Peyer's patch (tissue), 4 donors: ENCODE measurements around the gene ANKIB1. TPM values are rescaled to one million over a fixed set of nuclear protein-coding genes. Genes with fewer than 3 reads are reported as not detected.

Source experiments
- DNase-seq, 3 donors: peaks; one replicate each; pipeline ENCODE4 v3.0.0-alpha.2; 2017 to 2019
- H3K27ac ChIP-seq, 4 donors: fragments of 200-600 bp; sonication (generic); one replicate each; pipeline ENCODE4 v1.5.1; 2016 to 2019
- H3K27me3 ChIP-seq, 2 donors: fragments of 200-600 bp; sonication (generic); one replicate each; pipeline ENCODE4 v1.5.1; 2019
- H3K36me3 ChIP-seq, 3 donors: fragments of 200-600 bp; sonication (generic); one replicate each; pipeline ENCODE4 v1.5.1; 2016 to 2019
- H3K4me1 ChIP-seq, 4 donors: fragments of 200-600 bp; sonication (generic); one replicate each; pipeline ENCODE4 v1.5.1; 2016 to 2019
- H3K4me3 ChIP-seq, 4 donors: fragments of 200-600 bp; sonication (generic); 1 replicate in 3 of 4; 2 replicates in 1 of 4; pipeline ENCODE4 v1.5.1; 2016 to 2019; ENCODE audit warnings: mild to moderate bottlenecking in 1 of 4
- H3K9me3 ChIP-seq, 4 donors: fragments of 200-600 bp; sonication (generic); one replicate each; pipeline ENCODE4 v1.5.1; 2016 to 2019; ENCODE audit warnings: mild to moderate bottlenecking in 1 of 4
- POLR2A ChIP-seq, 2 donors: fragments of 450-650 bp; IDR thresholded peaks; one replicate each; pipeline ENCODE4 v1.5.1; 2017; ENCODE audit warnings: antibody characterized with exemption in 2 of 2, mild to moderate bottlenecking in 2 of 2, moderate library complexity in 2 of 2
- total RNA-seq, 4 donors: library from RNA; depleted of rRNA; stranded (reverse); fragments of >200 nt; gene quantifications; one replicate each; pipeline ENCODE4 v1.1.0, GENCODE V29; 2016
- TF ChIP-seq, protein P1 (sequence below), 6 experiments: fragments of 450-650 bp in 4 of 6; fragments of 200-600 bp in 2 of 6; sonication (generic) in 1 of 6; IDR thresholded peaks; one replicate each; pipeline ENCODE4 v1.5.1; 2017 to 2019; ENCODE audit warnings: antibody characterized with exemption in 6 of 6, mild to moderate bottlenecking in 3 of 6, moderate library complexity in 1 of 6

Gene ANKIB1
- total RNA-seq, 4 donors from 2014 or later = 37.8 to 82.5 (median 47.1) TPM

DNA sequence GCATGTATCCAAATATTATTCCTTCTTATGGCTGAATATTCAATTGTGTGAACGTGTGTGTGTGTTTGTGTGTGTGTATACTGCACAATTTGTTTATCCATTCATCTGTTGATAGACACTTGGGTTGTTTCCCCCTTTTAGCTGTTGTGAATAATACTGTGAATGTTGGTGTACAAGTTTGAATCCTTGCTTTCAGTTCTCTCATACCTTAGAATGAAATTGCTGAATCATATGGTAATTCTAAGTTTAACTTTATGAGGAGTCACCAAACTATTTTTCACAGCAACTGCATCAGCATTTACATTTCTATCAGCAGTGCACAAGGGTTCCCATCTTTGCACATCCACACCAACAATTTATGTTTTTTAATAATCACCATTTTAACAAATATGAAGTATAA is 114.6 kb downstream of the ANKIB1 start:
- H3K9me3 ChIP-seq = no peaks in the 10 kb centered on the region
- TF ChIP-seq, protein P1, sequence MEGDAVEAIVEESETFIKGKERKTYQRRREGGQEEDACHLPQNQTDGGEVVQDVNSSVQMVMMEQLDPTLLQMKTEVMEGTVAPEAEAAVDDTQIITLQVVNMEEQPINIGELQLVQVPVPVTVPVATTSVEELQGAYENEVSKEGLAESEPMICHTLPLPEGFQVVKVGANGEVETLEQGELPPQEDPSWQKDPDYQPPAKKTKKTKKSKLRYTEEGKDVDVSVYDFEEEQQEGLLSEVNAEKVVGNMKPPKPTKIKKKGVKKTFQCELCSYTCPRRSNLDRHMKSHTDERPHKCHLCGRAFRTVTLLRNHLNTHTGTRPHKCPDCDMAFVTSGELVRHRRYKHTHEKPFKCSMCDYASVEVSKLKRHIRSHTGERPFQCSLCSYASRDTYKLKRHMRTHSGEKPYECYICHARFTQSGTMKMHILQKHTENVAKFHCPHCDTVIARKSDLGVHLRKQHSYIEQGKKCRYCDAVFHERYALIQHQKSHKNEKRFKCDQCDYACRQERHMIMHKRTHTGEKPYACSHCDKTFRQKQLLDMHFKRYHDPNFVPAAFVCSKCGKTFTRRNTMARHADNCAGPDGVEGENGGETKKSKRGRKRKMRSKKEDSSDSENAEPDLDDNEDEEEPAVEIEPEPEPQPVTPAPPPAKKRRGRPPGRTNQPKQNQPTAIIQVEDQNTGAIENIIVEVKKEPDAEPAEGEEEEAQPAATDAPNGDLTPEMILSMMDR (IDR thresholded peaks at IDR 0.05) = no peak
- TF ChIP-seq POLR2A (IDR thresholded peaks at IDR 0.05) = no peak
- no peak overlapping the region for H3K4me3 ChIP-seq
- H3K36me3 ChIP-seq = peaks cover 0 to 18% (median 0%) of the 10 kb centered on the region in 3 donors
- no peak overlapping the region for H3K27ac ChIP-seq
- H3K4me1 ChIP-seq = no peaks in the 10 kb centered on the region
- DNase-seq = no peak
- no peaks in the 10 kb centered on the region for H3K27me3 ChIP-seq

DNA sequence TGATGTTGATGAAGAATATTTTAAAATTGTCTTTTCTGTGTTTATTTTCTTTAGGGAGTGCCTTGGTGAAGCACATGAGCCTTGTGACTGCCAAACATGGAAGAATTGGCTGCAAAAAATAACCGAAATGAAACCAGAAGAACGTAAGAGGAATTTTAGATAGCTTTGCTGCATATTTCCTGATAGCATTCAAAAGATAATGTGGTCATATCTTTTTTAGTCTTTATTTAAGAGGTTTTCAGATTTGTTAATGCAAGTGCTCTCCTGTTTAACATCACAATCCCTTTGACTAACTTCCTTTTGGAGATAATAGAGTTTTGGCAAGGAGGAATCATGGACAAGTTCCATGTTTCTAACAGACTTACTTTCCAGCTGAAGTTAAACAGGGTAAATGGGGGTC is 116.4 kb downstream of the ANKIB1 start:
- TF ChIP-seq, protein P1 (IDR thresholded peaks at IDR 0.05) = no peak
- TF ChIP-seq POLR2A (IDR thresholded peaks at IDR 0.05) = no peak
- DNase-seq = no peak
- Histone ChIP-seq H3K27me3 (no peaks in the 10 kb centered on the region), H3K4me1 (no peaks in the 10 kb centered on the region), H3K27ac (no peak overlapping the region), H3K9me3 (no peaks in the 10 kb centered on the region), H3K36me3 (peaks cover 0 to 18% (median 0%) of the 10 kb centered on the region in 3 donors), H3K4me3 (no peak overlapping the region)

DNA sequence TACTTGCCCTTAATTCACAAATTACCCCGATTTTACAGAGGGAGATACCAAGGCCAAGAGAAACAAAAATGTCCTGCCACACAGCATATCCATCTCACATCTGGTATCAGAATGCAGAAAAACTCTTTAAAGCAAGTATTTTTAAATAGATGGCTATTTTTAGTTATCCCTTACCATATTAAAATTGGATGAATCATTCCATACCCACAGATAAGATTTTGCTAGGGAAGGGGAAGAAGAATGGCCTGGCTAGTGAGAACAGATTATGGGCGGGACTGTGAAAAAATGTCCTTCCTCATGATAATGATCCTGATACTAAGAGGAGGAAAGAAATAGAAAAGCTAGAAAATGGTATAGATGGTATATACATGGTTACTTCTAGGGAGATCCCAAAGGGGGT is 121.0 kb downstream of the ANKIB1 start:
- H3K36me3 ChIP-seq = peaks cover 0 to 23% (median 0%) of the 10 kb centered on the region in 3 donors
- no peak for TF ChIP-seq POLR2A (IDR thresholded peaks at IDR 0.05)
- TF ChIP-seq, protein P1 (IDR thresholded peaks at IDR 0.05) = no peak
- DNase-seq = no peak
- no peak overlapping the region for H3K27ac ChIP-seq
- H3K9me3 ChIP-seq = no peaks in the 10 kb centered on the region
- H3K4me3 ChIP-seq = no peak overlapping the region
- no peaks in the 10 kb centered on the region for H3K4me1 ChIP-seq
- no peaks in the 10 kb centered on the region for H3K27me3 ChIP-seq

DNA sequence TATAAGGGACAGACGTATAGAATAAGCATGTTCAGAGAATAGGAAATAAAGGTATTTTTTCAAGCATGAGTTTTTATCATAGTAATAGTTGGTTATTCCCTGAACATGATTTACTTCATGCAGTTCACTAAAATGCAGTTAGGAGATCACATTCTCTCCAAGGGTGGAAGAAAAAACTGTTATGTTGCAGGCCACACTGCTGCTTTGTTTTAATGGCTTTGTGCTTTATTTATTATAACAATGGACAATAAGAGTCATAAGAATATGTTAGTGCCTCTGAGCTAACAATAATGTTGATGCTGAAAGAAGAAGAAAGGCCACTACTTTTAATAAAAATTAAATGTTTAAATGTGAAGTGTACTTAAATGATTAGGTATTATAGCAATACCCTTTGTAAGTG is 123.0 kb downstream of the ANKIB1 start:
- no peak overlapping the region for H3K4me3 ChIP-seq
- no peaks in the 10 kb centered on the region for H3K4me1 ChIP-seq
- H3K36me3 ChIP-seq = peaks cover 0 to 7% (median 0%) of the 10 kb centered on the region in 3 donors
- no peak for DNase-seq
- H3K27ac ChIP-seq = no peak overlapping the region
- H3K27me3 ChIP-seq = no peaks in the 10 kb centered on the region
- TF ChIP-seq, protein P1 (IDR thresholded peaks at IDR 0.05) = no peak
- TF ChIP-seq POLR2A (IDR thresholded peaks at IDR 0.05) = no peak
- H3K9me3 ChIP-seq = no peaks in the 10 kb centered on the region

DNA sequence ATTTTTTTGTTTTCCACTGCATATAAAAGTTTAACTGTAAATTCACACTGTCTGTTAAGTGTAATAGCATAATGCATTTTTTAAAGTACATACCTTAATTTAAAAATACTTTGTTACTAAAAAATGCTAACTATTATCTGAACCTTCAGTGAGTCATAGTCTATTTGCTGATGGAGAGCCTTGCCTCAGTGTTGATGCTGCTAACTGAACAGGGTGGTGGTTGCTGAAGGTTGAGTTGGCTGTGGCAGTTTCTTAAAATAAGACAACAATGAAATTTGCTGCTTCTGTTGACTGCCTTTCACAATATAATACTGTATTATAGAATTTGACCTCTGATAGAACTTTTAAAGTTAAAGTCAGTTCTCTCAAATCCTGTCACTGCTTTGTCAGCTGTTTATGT is 129.2 kb downstream of the ANKIB1 start:
- TF ChIP-seq, protein P1 (IDR thresholded peaks at IDR 0.05) = no peak
- no peak for TF ChIP-seq POLR2A (IDR thresholded peaks at IDR 0.05)
- H3K27me3 ChIP-seq = no peaks in the 10 kb centered on the region
- DNase-seq = no peak
- no peak overlapping the region for H3K27ac ChIP-seq
- H3K9me3 ChIP-seq = no peaks in the 10 kb centered on the region
- no peaks in the 10 kb centered on the region for H3K4me1 ChIP-seq
- H3K36me3 ChIP-seq = peaks cover 0 to 14% (median 0%) of the 10 kb centered on the region in 3 donors
- H3K4me3 ChIP-seq = no peak overlapping the region

DNA sequence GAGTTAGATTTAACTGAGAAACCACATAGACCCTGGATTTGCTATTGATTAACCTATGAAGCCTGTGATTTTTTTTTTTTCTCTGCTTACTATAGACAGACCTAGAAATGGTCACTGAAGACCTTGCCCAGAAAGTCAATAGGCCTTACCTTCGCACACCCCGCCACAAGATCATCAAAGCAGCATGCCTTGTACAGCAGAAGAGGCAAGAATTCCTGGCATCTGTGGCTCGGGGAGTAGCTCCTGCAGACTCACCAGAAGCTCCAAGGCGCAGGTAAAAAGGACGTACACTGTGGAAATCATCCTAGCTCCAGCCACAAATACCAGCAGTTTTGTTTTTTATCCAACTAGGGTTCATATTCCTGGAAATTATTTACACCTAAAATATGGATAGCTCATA is 145.3 kb downstream of the ANKIB1 start:
- no peak overlapping the region for H3K4me3 ChIP-seq
- no peak for DNase-seq
- H3K27ac ChIP-seq = no peak overlapping the region
- no peaks in the 10 kb centered on the region for H3K9me3 ChIP-seq
- H3K36me3 ChIP-seq = peaks cover 0 to 16% (median 0%) of the 10 kb centered on the region in 3 donors
- no peaks in the 10 kb centered on the region for H3K4me1 ChIP-seq
- no peak for TF ChIP-seq POLR2A (IDR thresholded peaks at IDR 0.05)
- TF ChIP-seq, protein P1 (IDR thresholded peaks at IDR 0.05) = no peak
- H3K27me3 ChIP-seq = no peaks in the 10 kb centered on the region
